Measurements from ENCODE around the gene TFCP2.

TFCP2 gene

GRCh38 chr12:51128919-51129318, 44.0 kb downstream of the TFCP2 start:
- H3F3A ChIP-seq (ENCODE audit: insufficient read depth), result no peaks in the 10 kb centered on the region
- no peaks in the 10 kb centered on the region for H3K27me3 ChIP-seq (ENCODE audit: low read length)
- no peak overlapping the region for H3K4me3 ChIP-seq (ENCODE audit: insufficient read depth, low read length, poor library complexity, severe bottlenecking)
- H2AFZ ChIP-seq (ENCODE audit: low read depth, low read length, severe bottlenecking), result no peak overlapping the region
- H3K27ac ChIP-seq (ENCODE audit: low read depth, low read length), result no peak overlapping the region
- no peaks in the 10 kb centered on the region for H3K79me2 ChIP-seq (ENCODE audit: insufficient read depth, low read length)
- TF ChIP-seq CTCF (IDR thresholded peaks at IDR 0.05; ENCODE audit: insufficient read depth, low read length, poor library complexity, severe bottlenecking) (no peak), EZH2phosphoT487 (conservative IDR thresholded peaks at IDR 0.05; ENCODE audit: low read length) (no peak)
- no peak overlapping the region for H3K9ac ChIP-seq (ENCODE audit: low read length)
- H3K9me2 ChIP-seq (replicated peaks; ENCODE audit: insufficient read depth, low read length), result no peaks in the 10 kb centered on the region
- H3K9me3 ChIP-seq (ENCODE audit: insufficient read depth, low read length), result no peaks in the 10 kb centered on the region
- H4K20me1 ChIP-seq (ENCODE audit: low read depth, low read length), result no peaks in the 10 kb centered on the region
- no peaks in the 10 kb centered on the region for H3K36me3 ChIP-seq (ENCODE audit: low read length)
- no peak overlapping the region for H3K4me2 ChIP-seq (ENCODE audit: low read depth, low read length, poor library complexity, severe bottlenecking)

- Histone ChIP-seq H2AFZ (ENCODE audit: low read depth, low read length, severe bottlenecking) (no peak overlapping the region), H3K36me3 (ENCODE audit: low read length) (no peaks in the 10 kb centered on the region), H3K27me3 (ENCODE audit: low read length) (no peaks in the 10 kb centered on the region), H3K79me2 (ENCODE audit: insufficient read depth, low read length) (no peaks in the 10 kb centered on the region), H3K4me3 (ENCODE audit: insufficient read depth, low read length, poor library complexity, severe bottlenecking) (no peak overlapping the region), H3K9ac (ENCODE audit: low read length) (no peak overlapping the region), H3K9me3 (ENCODE audit: insufficient read depth, low read length) (no peaks in the 10 kb centered on the region), H3K4me2 (ENCODE audit: low read depth, low read length, poor library complexity, severe bottlenecking) (no peak overlapping the region), H3K27ac (ENCODE audit: low read depth, low read length) (no peak overlapping the region), H4K20me1 (ENCODE audit: low read depth, low read length) (no peaks in the 10 kb centered on the region), H3K9me2 (replicated peaks; ENCODE audit: insufficient read depth, low read length) (no peaks in the 10 kb centered on the region), H3F3A (ENCODE audit: insufficient read depth) (no peaks in the 10 kb centered on the region)
- TF ChIP-seq EZH2phosphoT487 (conservative IDR thresholded peaks at IDR 0.05; ENCODE audit: low read length) (no peak), CTCF (IDR thresholded peaks at IDR 0.05; ENCODE audit: insufficient read depth, low read length, poor library complexity, severe bottlenecking) (no peak)
Measured at GRCh38 chr12:51127050-51127729, 45.7 kb downstream of the TFCP2 start.

- no peaks in the 10 kb centered on the region for H3K79me2 ChIP-seq (ENCODE audit: insufficient read depth, low read length)
- no peak overlapping the region for H3K4me2 ChIP-seq (ENCODE audit: low read depth, low read length, poor library complexity, severe bottlenecking)
- H3K9ac ChIP-seq (ENCODE audit: low read length), result no peak overlapping the region
- H3K27ac ChIP-seq (ENCODE audit: low read depth, low read length), result no peak overlapping the region
- no peaks in the 10 kb centered on the region for H3K27me3 ChIP-seq (ENCODE audit: low read length)
- no peak overlapping the region for H3K4me3 ChIP-seq (ENCODE audit: insufficient read depth, low read length, poor library complexity, severe bottlenecking)
- no peaks in the 10 kb centered on the region for H3K9me2 ChIP-seq (replicated peaks; ENCODE audit: insufficient read depth, low read length)
- no peaks in the 10 kb centered on the region for H3F3A ChIP-seq (ENCODE audit: insufficient read depth)
- H4K20me1 ChIP-seq (ENCODE audit: low read depth, low read length), result no peaks in the 10 kb centered on the region
- no peak overlapping the region for H2AFZ ChIP-seq (ENCODE audit: low read depth, low read length, severe bottlenecking)
- H3K36me3 ChIP-seq (ENCODE audit: low read length), result no peaks in the 10 kb centered on the region
- no peak for TF ChIP-seq EZH2phosphoT487 (conservative IDR thresholded peaks at IDR 0.05; ENCODE audit: low read length)
- TF ChIP-seq CTCF (IDR thresholded peaks at IDR 0.05; ENCODE audit: insufficient read depth, low read length, poor library complexity, severe bottlenecking), result no peak
- H3K9me3 ChIP-seq (ENCODE audit: insufficient read depth, low read length), result no peaks in the 10 kb centered on the region
Measured at GRCh38 chr12:51126297-51126696, 46.6 kb downstream of the TFCP2 start.

All from SU-DHL-6 (cell line).